Testis (tissue), 3 donors: Measurements from ENCODE around the gene PPIG. TPM values are rescaled to one million over a fixed set of nuclear protein-coding genes. Genes with fewer than 3 reads are reported as not detected.
A peak's percentile ranks its signal among the peaks of the same experiment; 100 is the strongest.
"Not testable (repeated sequence)": the region's sequence is repeated elsewhere in the genome, so short reads cannot be mapped to it uniquely, and the experiment has no call there.

Source experiments
- DNase-seq: peaks from one replicate; pipeline ENCODE4 v3.0.0-alpha.2; 2019
- H3K27ac ChIP-seq, 2 donors: fragments of 200-600 bp; sonication (generic); one replicate each; pipeline ENCODE4 v1.5.1; 2019
- H3K27me3 ChIP-seq: fragments of 200-600 bp; sonication (generic); one replicate; pipeline ENCODE4 v1.5.1; 2019
- H3K36me3 ChIP-seq: fragments of 200-600 bp; sonication (generic); one replicate; pipeline ENCODE4 v1.5.1; 2017; ENCODE audit warnings: low read depth; ENCODE audit errors: missing control alignments
- H3K4me1 ChIP-seq: fragments of 200-600 bp; sonication (generic); one replicate; pipeline ENCODE4 v1.5.1; 2019
- H3K4me3 ChIP-seq, 2 donors: fragments of 200-600 bp; sonication (generic); one replicate each; pipeline ENCODE4 v1.5.1; 2017 to 2019
- H3K9me3 ChIP-seq: fragments of 200-600 bp; sonication (generic); one replicate; pipeline ENCODE4 v1.5.1; 2017
- CTCF ChIP-seq, 3 experiments: fragments of 450-650 bp in 2 of 3; fragments of 200-600 bp in 1 of 3; sonication (generic) in 1 of 3; IDR thresholded peaks; one replicate each; pipeline ENCODE4 v1.5.1; 2016 to 2019; ENCODE audit warnings: antibody characterized with exemption in 3 of 3, mild to moderate bottlenecking in 2 of 3, moderate library complexity in 1 of 3
- POLR2A ChIP-seq: fragments of 450-650 bp; IDR thresholded peaks from one replicate; pipeline ENCODE4 v1.6.1; 2017; ENCODE audit warnings: antibody characterized with exemption, mild to moderate bottlenecking, moderate library complexity
- WGBS, 2 donors: methylation state at CpG; one replicate each; pipeline ENCODE4 v1.1.5; 2018; 5-methylcytosine and 5-hydroxymethylcytosine counted together
- intact Hi-C: fragments of 100-400 bp; cut with DNase I; formaldehyde crosslinking; loops from one replicate; pipeline ENCODE4 v1.15.1; 2023; ENCODE audit warnings: low total_unique reads
- polyA plus RNA-seq: library from polyadenylated mRNA; stranded (reverse); fragments of 350-450 nt; fragmentation: Illumina TruSeq; extraction: RNeasy Lipid Tissue Mini Kit (QIAGEN cat#74804); gene quantifications from one replicate; pipeline ENCODE4 v1.2.3, GENCODE V29; 2014; ENCODE audit warnings: low read depth, low replicate concordance; ENCODE audit not compliant: insufficient read depth
- total RNA-seq, 2 donors: library from RNA; depleted of rRNA; stranded (reverse); fragments of >200 nt; gene quantifications; one replicate each; pipeline ENCODE4 v1.2.3, GENCODE V29; 2016

Gene PPIG
- total and polyA plus RNA-seq, 3 donors from 2014 or later: 6.9 to 48.0 (median 40.8) TPM

- no peak for TF ChIP-seq POLR2A
- TF ChIP-seq CTCF (IDR thresholded peaks at IDR 0.05): no peak
- Histone ChIP-seq H3K27ac (no peak overlapping the region), H3K36me3 (no peaks in the 10 kb centered on the region), H3K4me1 (no peaks in the 10 kb centered on the region), H3K4me3 (no peak overlapping the region), H3K27me3 (no peaks in the 10 kb centered on the region), H3K9me3 (no peaks in the 10 kb centered on the region)
- DNase-seq: no peak
- intact Hi-C loops: no loop called here
- whole genome bisulfite sequencing, 2 donors: 93 to 95% methylated on average over 3 of the region's 3 CpGs
These were observed 12.6 kb upstream of the PPIG start for GRCh38 chr2:169571571-169571970.

- Histone ChIP-seq H3K36me3 (no peaks in the 10 kb centered on the region), H3K4me1 (no peaks in the 10 kb centered on the region), H3K27me3 (no peaks in the 10 kb centered on the region), H3K9me3 (no peaks in the 10 kb centered on the region), H3K27ac (no peak overlapping the region), H3K4me3 (no peak overlapping the region)
- TF ChIP-seq POLR2A: no peak
- TF ChIP-seq CTCF (IDR thresholded peaks at IDR 0.05): no peak
- DNase-seq: no peak
- intact Hi-C loops: no loop called here
- WGBS, 2 donors: 63 to 76% methylated on average over 1 of the region's 1 CpG
These were observed 12.0 kb upstream of the PPIG start for GRCh38 chr2:169572189-169572588.

- Histone ChIP-seq H3K4me3 (peak overlapping the region in 1 of 2 donors; percentile 66), H3K27me3 (no peaks in the 10 kb centered on the region), H3K36me3 (no peaks in the 10 kb centered on the region), H3K27ac (peak overlapping the region in 1 of 2 donors; percentile 23), H3K9me3 (no peaks in the 10 kb centered on the region), H3K4me1 (no peaks in the 10 kb centered on the region)
- no peak for DNase-seq
- intact Hi-C loops: no loop called here
- 25 to 27% methylated on average over 2 of the region's 2 CpGs for WGBS, 2 donors
- TF ChIP-seq POLR2A (no peak), CTCF (IDR thresholded peaks at IDR 0.05) (no peak)
These were observed 11.4 kb upstream of the PPIG start for GRCh38 chr2:169572821-169573159.

- H3K27me3 ChIP-seq: no peaks in the 10 kb centered on the region
- peak within 1 kb of the TSS in 1 of 2 donors; percentile 23 for H3K27ac ChIP-seq
- no peaks in the 10 kb centered on the region for H3K4me1 ChIP-seq
- intact Hi-C loops: no loop called here
- TF ChIP-seq CTCF (IDR thresholded peaks at IDR 0.05) (no peak), POLR2A (no peak)
- H3K36me3 ChIP-seq: no peaks in the 10 kb centered on the region
- peak within 1 kb of the TSS; percentile 62 to 66 for H3K4me3 ChIP-seq
- 1% methylated on average over 33 of the region's 33 CpGs for WGBS, 2 donors
- no peaks in the 10 kb centered on the region for H3K9me3 ChIP-seq
- peak; percentile 95 for DNase-seq
These were observed 10.8 kb upstream of the PPIG start, which contains the start of gene FASTKD1 for GRCh38 chr2:169573160-169573973. FASTKD1 (minus strand) TSS chr2:169573865; CDS start chr2:169572029, 1,836 bp downstream.

- Histone ChIP-seq H3K27ac (no peak overlapping the region), H3K36me3 (no peaks in the 10 kb centered on the region), H3K4me1 (no peaks in the 10 kb centered on the region), H3K9me3 (no peaks in the 10 kb centered on the region), H3K4me3 (peak overlapping the region in 1 of 2 donors; percentile 62), H3K27me3 (no peaks in the 10 kb centered on the region)
- WGBS, 2 donors: 18 to 29% methylated on average over 6 of the region's 6 CpGs
- TF ChIP-seq CTCF (IDR thresholded peaks at IDR 0.05) (no peak), POLR2A (no peak)
- no peak for DNase-seq
- intact Hi-C loops: no loop called here
These were observed 10.2 kb upstream of the PPIG start for GRCh38 chr2:169573974-169574299.

GRCh38 chr2:169574539-169574938 is 9.6 kb upstream of the PPIG start:
- 45 to 71% methylated on average over 5 of the region's 5 CpGs for WGBS, 2 donors
- intact Hi-C loops, H3K4me1 ChIP-seq, DNase-seq, H3K36me3 ChIP-seq, H3K27ac ChIP-seq, H3K9me3 ChIP-seq, H3K4me3 ChIP-seq, H3K27me3 ChIP-seq: not testable (repeated sequence)

- peak overlapping the region in 1 of 2 donors; percentile 15 for H3K4me3 ChIP-seq
- H3K9me3 ChIP-seq, H3K4me1 ChIP-seq, H3K27me3 ChIP-seq, intact Hi-C loops, H3K36me3 ChIP-seq, DNase-seq, H3K27ac ChIP-seq: not testable (repeated sequence)
- whole genome bisulfite sequencing, 2 donors: no CpG with 5 or more reads among the region's 36 CpGs
These were observed 8.9 kb upstream of the PPIG start for GRCh38 chr2:169575264-169575663.
